ENCODE results near the gene KCNH4. TPM values are rescaled to one million over a fixed set of nuclear protein-coding genes. Genes with fewer than 3 reads are reported as not detected.

KCNH4 gene
- total and polyA plus RNA-seq, 11 donors = 0.07 to 0.28 (median 0.11) TPM; not detected in 1

GRCh38 chr17:42163696-42164407 is 17.1 kb downstream of the KCNH4 start:
- ATAC-seq = no peak
- no peak for TF ChIP-seq POLR2A (IDR thresholded peaks at IDR 0.05)
- TF ChIP-seq, protein P1, sequence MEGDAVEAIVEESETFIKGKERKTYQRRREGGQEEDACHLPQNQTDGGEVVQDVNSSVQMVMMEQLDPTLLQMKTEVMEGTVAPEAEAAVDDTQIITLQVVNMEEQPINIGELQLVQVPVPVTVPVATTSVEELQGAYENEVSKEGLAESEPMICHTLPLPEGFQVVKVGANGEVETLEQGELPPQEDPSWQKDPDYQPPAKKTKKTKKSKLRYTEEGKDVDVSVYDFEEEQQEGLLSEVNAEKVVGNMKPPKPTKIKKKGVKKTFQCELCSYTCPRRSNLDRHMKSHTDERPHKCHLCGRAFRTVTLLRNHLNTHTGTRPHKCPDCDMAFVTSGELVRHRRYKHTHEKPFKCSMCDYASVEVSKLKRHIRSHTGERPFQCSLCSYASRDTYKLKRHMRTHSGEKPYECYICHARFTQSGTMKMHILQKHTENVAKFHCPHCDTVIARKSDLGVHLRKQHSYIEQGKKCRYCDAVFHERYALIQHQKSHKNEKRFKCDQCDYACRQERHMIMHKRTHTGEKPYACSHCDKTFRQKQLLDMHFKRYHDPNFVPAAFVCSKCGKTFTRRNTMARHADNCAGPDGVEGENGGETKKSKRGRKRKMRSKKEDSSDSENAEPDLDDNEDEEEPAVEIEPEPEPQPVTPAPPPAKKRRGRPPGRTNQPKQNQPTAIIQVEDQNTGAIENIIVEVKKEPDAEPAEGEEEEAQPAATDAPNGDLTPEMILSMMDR (IDR thresholded peaks at IDR 0.05) = no peak
- no peak for DNase-seq
- Histone ChIP-seq H3K4me3 (no peak overlapping the region), H3K36me3 (no peaks in the 10 kb centered on the region), H3K9me3 (no peaks in the 10 kb centered on the region), H3K27ac (no peak overlapping the region), H3K4me1 (peaks cover 0 to 6% (median 0%) of the 10 kb centered on the region in 12 donors), H3K27me3 (no peaks in the 10 kb centered on the region)
- intact Hi-C loops (cut with DNase I) = no loop called here
- 63 to 70% (median 66%) methylated on average over 22 of the region's 22 CpGs for WGBS, 4 donors

GRCh38 chr17:42163113-42163512 is 17.8 kb downstream of the KCNH4 start:
- Histone ChIP-seq H3K36me3 (no peaks in the 10 kb centered on the region), H3K4me1 (peaks cover 0 to 6% (median 0%) of the 10 kb centered on the region in 12 donors), H3K9me3 (no peaks in the 10 kb centered on the region), H3K4me3 (no peak overlapping the region), H3K27me3 (no peaks in the 10 kb centered on the region), H3K27ac (no peak overlapping the region)
- DNase-seq (no peak), ATAC-seq (peak in 1 of 4 donors; percentile 26)
- intact Hi-C loops (cut with DNase I) = no loop called here
- 61 to 66% (median 63%) methylated on average over 8 of the region's 8 CpGs for WGBS, 4 donors
- no peak for TF ChIP-seq POLR2A (IDR thresholded peaks at IDR 0.05)
- TF ChIP-seq, protein P1 (IDR thresholded peaks at IDR 0.05) = peak in 9 of 12 donors; percentile 6 to 37 (median 27)

- Histone ChIP-seq H3K9me3 (no peaks in the 10 kb centered on the region), H3K36me3 (no peaks in the 10 kb centered on the region), H3K4me3 (no peak overlapping the region), H3K27ac (no peak overlapping the region), H3K4me1 (peaks cover 0 to 9% (median under 1%) of the 10 kb centered on the region in 12 donors), H3K27me3 (no peaks in the 10 kb centered on the region)
- no peak for TF ChIP-seq POLR2A (IDR thresholded peaks at IDR 0.05)
- TF ChIP-seq, protein P1 (IDR thresholded peaks at IDR 0.05) = no peak
- DNase-seq = no peak
- intact Hi-C loops (cut with DNase I) = no loop called here
- no peak for ATAC-seq
- 83 to 87% (median 86%) methylated on average over 7 of the region's 7 CpGs for WGBS, 4 donors
These were observed 20.4 kb downstream of the KCNH4 start for GRCh38 chr17:42160531-42160910.

- Histone ChIP-seq H3K4me3 (no peak overlapping the region), H3K36me3 (no peaks in the 10 kb centered on the region), H3K27me3 (no peaks in the 10 kb centered on the region), H3K4me1 (peaks cover 0 to 12% (median 4%) of the 10 kb centered on the region in 12 donors), H3K27ac (no peak overlapping the region), H3K9me3 (no peaks in the 10 kb centered on the region)
- intact Hi-C loops (cut with DNase I) = no loop called here
- DNase-seq (no peak), ATAC-seq (no peak)
- 71 to 81% (median 75%) methylated on average over 11 to 14 of the region's 14 CpGs for WGBS, 4 donors
- TF ChIP-seq POLR2A (IDR thresholded peaks at IDR 0.05) = no peak
- TF ChIP-seq, protein P1 (IDR thresholded peaks at IDR 0.05) = no peak
These were observed 21.0 kb downstream of the KCNH4 start for GRCh38 chr17:42159796-42160530.

Data from heart left ventricle (tissue), 16 donors.